ENCODE data around the gene CDKL4.

DNA sequence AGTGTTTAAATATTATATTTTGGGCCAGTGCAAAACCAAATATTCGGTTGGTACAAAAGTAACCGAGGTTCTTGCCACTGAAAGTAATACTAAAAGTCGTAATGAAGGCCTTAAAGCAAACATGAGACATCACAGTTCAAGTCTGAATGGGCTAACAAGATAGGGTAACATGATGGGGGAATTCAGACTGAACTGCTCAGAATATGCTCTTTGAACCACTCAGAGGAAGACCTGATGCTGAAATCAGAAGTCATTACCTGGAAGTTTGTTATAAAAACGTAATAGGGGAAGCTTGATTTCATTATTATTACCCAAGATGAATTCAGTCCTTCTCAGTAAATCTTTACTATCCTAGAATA, 26.6 kb downstream of the CDKL4 start:
- no peak for TF ChIP-seq POLR2AphosphoS5 (IDR thresholded peaks at IDR 0.05)
- TF ChIP-seq, protein P1, sequence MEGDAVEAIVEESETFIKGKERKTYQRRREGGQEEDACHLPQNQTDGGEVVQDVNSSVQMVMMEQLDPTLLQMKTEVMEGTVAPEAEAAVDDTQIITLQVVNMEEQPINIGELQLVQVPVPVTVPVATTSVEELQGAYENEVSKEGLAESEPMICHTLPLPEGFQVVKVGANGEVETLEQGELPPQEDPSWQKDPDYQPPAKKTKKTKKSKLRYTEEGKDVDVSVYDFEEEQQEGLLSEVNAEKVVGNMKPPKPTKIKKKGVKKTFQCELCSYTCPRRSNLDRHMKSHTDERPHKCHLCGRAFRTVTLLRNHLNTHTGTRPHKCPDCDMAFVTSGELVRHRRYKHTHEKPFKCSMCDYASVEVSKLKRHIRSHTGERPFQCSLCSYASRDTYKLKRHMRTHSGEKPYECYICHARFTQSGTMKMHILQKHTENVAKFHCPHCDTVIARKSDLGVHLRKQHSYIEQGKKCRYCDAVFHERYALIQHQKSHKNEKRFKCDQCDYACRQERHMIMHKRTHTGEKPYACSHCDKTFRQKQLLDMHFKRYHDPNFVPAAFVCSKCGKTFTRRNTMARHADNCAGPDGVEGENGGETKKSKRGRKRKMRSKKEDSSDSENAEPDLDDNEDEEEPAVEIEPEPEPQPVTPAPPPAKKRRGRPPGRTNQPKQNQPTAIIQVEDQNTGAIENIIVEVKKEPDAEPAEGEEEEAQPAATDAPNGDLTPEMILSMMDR (IDR thresholded peaks at IDR 0.05): no peak
- no peak for TF ChIP-seq POLR2A (IDR thresholded peaks at IDR 0.05)
- no peak for TF ChIP-seq EP300 (IDR thresholded peaks at IDR 0.05)

Measured in sigmoid colon (tissue), 4 donors.